HL-60 (cell line): ENCODE measurements around the gene OXNAD1.

ENCODE experiments used
- CTCF ChIP-seq: IDR thresholded peaks from one replicate; pipeline ENCODE4 v1.5.1; 2011; ENCODE audit warnings: low read length, control low read depth, inconsistent platforms; ENCODE audit not compliant: insufficient read depth
- POLR2AphosphoS5 ChIP-seq: IDR thresholded peaks from 2 replicates; pipeline ENCODE4 v1.6.1; 2012; ENCODE audit warnings: low read depth
- SPI1 ChIP-seq: IDR thresholded peaks from 2 replicates; pipeline ENCODE4 v1.6.1; 2012; ENCODE audit warnings: low read depth, mild to moderate bottlenecking, borderline replicate concordance

GRCh38 chr3:16315623-16316022, 50.6 kb downstream of the OXNAD1 start:
- TF ChIP-seq POLR2AphosphoS5 (no peak), CTCF (no peak), SPI1 (no peak)
